ENCODE results near the gene METRN.

GRCh38 chr16:676913-677312 lies 38.0 kb upstream of the METRN start:
- TF ChIP-seq CTCF (IDR thresholded peaks at IDR 0.05): no peak
- peak; percentile 86 for TF ChIP-seq POLR2AphosphoS5 (IDR thresholded peaks at IDR 0.05)

Measured in prostate gland (tissue), 2 donors.